RCC 7860 (cell line): ENCODE measurements around the gene MAP2K2.

Source experiments
- DNase-seq: peaks from one replicate; pipeline ENCODE4 v3.0.0-alpha.2; 2015; ENCODE audit warnings: low spot score
- FAIRE-seq: peaks from 2 replicates; lab custom pipeline; 2012; peaks lifted over from hg19 to GRCh38; lab: Jason Lieb, UNC

The MAP2K2 gene

DNA sequence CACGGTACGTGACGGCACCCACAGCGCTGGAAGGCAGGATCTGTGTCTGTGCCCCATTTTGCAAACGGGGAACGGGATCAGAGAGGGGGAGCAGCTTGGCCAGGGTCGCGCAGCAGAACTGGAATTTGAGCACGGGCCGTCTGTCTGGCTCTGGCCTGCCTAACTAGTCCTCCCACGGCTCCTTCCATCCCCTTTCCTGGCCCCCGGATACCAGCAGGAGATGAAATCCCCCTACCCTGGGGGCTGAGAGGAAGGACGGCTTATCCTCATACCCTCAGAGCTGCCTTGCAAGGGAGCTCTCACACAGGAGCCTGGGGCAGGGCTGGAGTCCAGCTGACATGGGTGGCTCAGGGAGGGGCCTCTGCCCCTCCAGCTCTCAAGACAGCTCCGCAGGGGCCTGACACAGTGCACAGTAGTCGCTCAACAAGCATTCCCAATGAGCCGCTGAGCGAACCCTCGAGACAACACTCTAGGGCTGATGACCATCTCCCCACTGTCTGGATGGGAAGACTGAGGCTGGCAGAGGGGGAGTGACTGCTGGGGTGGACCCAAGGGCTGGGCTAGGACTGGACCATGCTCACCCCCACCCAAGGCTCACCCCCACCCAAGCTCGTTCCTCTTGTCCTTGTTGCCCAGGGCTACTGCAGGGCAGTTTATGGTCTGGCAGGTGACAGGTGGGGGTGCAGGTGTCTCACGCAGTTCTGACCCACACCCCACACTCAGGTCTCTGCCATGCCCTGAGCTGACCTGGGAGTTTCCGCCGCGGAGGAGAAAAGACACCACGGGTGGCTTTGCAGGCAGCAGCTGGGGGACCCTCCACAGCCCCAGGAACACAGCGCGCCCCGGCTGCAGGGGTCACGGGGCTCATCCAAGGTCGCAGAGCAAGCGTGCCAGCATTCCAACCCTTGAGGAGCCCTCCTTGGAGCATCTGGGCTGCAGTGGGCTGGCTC lies 61.2 kb downstream of the MAP2K2 start:
- FAIRE-seq = no peak
- no peak for DNase-seq

DNA sequence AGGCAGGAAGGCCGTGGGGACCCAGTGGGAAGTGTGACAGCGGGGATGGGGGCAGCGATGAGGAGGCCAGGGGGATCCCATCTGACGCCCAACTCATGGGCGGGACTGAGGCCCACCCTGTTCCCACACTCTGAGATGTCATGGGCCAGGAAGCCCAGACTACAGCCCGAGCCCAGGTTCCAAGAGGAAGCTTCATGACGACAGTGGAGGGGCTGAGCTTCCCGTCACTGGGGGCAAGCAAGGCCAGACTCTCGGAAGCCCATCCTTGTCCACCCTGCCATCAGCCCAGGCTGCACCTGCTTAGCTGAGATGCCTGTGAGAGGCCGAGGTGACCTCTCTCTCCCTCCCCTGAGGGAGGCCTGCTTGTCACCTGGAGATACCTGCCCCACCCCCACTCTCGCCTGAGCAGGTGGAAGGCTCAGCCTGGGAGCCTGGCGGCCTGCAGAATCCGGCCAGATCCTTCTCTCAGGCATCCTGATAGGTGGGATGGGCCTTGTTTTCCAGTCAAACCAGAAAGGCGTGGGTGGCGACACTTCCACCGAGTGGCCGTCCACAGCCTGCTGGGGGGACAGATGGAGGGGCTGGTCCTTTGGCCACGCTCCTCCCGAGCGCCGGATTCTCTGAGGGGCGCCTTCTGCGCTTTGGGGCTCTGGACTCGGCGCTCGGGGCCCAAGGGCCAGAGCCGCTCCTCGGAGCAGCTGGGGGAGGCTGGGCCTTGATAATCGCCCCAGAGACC lies 62.1 kb downstream of the MAP2K2 start:
- FAIRE-seq (no peak), DNase-seq (no peak)

DNA sequence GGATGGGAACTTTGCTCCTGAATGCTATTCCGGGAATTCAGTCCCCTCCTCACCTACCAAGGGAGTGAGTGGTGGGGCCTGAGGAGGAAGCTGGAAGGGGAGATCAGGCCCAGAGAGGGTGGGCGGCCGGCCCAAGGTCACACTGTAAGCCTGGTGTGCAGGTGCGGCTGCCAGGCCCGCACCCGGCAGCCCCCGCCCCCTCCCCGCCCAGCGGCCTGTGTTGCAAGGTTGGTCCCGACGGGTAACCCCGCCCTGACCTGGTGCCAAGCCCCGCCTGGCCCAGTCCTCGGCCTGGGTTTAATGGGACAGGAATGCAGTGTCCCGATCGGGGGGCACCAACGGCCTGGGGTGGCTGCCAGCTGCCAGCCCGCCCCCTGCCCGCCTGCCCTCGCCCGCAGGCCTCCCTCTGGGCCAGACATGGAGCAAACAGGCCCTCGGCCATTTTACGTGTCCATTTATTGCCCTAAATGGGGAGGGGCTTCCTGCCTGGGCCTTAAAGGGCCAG lies 62.7 kb downstream of the MAP2K2 start:
- FAIRE-seq (no peak), DNase-seq (no peak)

DNA sequence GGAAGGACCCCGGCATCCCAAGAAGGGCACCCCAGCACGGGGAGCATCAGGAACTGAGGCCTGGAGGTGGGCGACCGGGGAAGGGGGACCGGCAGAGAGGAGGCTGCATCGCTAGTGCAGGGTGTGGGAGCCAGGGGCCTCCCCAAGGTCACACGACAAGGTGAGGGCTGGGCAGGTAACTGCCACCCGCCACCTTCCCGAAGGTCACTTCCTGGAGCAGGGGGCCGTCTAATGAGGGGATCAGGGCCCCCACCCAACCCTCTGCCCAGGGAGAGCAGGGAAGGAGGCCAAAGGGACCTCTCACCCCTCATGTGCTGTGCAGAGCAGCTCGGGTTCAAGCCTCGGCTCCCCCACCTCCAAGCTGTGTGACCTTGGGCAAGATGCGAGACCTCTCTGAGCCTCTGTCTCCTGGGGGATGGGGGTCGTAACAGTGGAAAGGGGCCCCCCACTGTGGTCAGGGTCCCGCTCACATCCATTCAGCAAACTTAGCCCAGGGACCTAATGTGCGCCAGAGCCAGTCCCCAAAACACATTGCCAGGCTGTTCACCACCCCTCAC lies 63.2 kb downstream of the MAP2K2 start:
- DNase-seq (no peak), FAIRE-seq (no peak)

DNA sequence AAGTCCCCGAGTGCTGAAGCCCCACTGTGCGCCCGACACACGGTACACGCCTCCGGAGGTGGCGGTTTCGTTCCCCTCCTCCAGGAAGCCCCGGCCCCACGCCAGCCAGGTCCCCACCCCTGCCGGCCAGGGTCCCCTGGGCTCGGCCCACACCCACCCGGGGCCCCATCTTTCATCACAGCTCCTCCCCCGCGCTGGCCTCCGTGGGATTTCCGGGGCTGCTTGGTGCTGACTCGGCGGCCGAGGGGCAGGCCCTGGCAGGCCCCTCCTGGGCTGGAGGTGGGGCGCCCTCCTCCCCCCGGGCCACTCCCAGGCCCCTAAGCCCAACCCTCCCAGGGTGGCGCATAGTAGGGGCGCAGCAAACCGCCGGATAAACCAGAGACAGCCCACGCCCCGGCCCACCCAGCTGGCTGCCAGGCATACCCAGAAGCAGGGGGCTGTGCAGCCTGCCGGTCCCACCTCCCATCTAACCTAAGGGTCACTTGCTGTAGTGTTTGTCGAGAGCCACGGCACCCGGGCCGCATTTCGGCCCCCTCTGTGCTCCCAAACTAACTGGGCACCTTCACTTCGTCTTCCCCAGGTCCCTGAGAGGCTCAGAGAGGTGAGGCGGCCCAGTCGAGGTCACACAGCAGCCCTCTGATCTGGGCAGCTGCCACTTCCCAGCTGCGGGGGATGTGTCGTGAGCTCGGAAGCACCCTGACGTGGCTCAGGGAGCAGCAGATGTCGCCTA lies 63.9 kb downstream of the MAP2K2 start:
- FAIRE-seq = no peak

DNA sequence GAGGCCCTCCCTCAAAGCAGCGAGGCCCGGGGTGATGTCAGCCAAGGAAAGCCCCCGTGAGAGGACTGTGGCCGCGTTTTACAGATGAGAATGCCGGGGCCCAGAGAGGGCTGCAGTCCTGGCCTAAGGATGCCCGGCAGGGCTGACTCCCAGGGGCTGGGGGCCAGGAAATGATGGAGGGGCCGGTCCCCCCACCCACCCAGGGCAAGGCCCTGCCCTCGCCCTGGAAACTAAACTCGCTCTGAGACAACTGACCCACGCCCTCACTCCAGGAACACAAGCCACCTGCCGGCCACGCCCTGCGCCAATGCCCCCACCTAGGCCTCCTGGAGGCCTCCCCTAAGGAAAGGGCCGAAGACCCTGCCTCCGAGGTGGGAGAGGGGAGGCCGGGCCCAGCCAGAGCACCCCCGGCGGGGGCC lies 64.5 kb downstream of the MAP2K2 start:
- FAIRE-seq (no peak), DNase-seq (no peak)

More for the DNA sequence above, 63.9 kb downstream of the MAP2K2 start:
- DNase-seq = no peak

DNA sequence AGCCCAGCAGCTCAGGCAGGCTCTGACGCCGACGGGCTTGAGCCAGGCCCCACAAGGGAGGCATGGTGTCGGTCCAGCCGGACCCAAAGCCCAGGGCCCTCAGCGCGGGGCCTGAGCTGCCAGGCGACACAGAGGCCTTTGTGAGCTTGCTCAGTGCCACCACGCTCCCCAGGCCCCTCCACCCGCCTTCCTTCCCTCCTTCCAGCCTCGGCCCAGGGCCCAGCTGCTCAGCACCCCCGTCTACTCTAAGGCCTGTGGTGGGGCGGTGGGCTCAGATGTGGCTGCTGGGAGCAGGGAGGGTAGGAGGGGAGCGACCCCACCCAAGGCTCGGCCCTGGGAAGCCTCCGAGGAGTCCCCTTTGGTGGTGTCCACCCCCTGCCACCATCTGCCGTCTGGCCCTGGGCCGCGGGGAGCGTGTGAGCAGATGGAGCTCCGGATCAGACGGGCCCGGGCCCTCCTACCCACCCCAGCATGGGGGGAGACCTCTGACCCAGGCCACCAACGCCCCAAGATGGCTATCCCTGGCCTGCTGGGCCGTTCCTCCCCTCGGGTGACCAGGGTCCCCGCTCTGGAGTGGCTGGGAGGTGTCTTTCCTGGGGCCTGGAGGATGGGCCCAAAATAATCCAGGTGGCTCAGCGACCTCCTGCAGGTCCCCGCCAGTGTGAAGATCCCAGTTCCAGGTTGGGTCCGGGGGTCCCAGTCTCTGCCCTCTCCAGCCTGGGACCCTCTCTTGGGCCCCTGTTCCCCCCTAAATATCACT lies 65.0 kb downstream of the MAP2K2 start:
- no peak for FAIRE-seq
- DNase-seq = no peak

DNA sequence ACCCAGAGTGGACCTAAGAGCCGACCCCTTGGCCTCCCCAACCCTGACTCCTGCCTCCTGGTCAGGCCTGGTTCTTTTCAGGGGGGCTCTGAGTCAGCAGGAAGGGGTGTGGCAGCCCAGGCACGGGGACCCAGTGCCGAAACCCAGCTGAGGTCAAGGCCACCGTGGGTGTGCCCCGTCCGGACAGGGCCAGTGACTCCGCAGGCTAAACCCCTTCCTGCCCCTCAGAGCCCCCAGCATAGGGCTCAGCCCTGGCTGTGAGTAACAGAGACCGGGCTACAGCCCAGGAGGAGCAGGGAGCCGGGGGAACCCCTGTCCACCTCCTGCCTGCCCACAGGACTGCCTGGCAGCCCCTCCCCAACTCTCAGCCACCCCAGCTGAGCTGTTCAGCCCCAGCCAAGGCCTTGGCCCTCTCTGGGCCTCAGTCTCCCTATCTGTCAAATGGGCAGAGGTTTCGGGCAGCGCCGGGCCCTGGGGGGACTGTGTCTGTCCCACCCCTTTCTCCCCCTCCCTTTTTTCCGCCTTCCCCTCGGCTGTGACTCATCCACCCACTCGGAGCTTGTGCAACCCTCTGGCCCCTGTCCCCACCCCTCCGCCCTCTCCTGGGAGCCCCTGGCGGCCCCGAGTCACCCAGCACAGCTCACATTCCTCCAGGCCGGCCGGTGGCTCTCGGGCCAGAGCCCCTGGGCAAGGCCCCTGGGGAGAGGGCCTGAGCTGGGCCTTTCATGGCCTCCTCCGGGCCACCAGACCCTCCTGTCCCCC lies 65.8 kb downstream of the MAP2K2 start:
- peak; percentile 52 for DNase-seq
- FAIRE-seq = no peak

DNA sequence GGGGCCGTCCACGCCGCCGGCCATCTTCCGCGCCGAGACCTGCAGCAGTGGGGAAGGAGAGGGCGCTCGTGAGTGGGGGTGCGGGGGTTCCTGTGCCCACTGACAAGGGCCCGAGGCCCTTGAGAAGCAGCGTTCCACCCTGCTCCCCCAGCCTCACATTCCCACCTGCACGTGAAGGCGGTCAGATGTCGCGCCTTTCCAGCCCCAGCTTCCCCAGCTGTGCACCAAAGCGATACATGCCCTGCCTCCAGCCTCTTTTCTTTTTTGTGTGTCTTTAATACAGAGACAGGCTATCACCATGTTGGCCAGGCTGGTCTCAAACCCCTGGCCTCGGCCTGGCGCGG lies 68.7 kb downstream of the MAP2K2 start:
- FAIRE-seq (no peak), DNase-seq (no peak)

DNA sequence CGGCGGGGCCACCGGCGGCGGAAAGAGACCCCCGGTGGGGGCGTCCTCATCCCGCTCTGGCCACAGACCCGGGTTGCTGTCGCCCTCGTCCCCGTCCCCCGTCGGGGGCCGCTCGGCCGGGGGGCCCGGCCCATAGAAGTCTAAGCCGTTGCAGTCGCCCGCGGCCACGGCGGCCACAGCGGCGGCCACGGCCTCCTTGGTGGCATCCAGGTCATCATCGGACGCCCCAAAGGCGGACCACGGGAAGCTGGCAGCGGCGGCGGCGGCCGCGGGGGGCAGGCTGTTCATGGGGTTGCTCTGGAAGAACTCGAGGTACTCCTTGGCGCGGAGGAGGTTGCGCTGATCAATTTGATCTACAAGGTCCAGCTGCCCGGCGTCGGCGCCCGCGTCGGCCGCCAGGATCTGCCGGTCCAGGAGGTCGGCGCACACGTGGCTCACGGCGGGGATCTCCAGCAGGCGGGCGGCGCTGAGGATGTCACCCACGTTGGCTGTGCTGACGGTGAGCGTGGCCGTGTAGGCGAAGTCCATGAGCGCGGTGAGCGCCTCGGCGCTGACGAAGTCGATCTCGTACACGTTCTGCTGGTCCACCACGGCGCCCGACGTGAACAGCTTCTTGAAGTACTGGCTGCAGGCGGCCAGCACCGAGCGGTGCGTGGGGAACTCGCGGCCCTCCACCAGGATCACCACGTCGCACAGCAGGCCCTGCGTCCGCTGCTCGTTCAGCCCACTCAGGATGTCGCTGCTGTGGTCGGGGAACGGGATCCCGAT lies 69.3 kb downstream of the MAP2K2 start:
- DNase-seq = no peak
- FAIRE-seq = no peak

DNA sequence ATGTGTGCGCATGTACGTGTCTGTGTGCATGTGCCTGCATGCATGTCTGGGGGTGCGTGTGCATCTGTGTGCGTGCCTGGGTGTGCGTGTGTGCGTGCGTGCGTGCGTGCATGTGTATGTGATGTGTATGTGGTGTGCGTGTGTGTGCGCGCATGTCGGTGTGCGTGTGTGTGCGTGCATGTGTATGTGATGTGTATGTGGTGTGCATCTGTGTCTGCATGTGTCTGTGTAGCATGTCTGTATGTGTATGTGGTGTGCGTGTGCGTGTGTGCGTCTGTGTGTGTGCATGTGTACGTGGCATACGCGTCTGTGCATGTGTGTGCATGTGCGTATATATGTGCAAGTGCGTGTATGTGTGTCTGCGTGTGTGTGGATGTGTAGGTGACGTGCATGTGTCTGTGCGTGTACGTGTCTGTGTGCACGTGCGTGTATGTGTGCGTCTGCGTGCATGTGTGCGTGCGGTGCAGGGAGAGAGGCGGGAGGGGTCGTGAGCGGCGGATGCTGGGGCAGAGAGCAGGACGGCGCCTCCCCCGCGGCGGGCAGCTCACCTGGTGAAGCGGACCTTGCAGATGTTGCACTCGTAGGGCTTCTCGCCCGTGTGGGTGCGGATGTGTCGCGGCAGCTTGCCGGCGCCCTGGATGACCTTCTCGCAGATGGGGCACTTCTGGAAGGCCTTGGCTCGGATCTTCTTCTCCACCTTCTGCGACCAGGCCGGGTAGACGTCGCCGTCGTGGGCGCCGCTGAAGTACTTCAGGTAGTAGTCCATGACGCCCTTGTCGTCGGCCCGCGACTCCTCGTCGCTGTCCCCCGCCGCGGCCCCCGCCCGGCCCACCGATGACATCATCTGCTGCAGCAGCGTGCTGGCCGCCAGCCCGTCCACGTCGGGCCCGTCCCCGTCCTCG lies 70.2 kb downstream of the MAP2K2 start:
- FAIRE-seq = no peak
- no peak for DNase-seq

DNA sequence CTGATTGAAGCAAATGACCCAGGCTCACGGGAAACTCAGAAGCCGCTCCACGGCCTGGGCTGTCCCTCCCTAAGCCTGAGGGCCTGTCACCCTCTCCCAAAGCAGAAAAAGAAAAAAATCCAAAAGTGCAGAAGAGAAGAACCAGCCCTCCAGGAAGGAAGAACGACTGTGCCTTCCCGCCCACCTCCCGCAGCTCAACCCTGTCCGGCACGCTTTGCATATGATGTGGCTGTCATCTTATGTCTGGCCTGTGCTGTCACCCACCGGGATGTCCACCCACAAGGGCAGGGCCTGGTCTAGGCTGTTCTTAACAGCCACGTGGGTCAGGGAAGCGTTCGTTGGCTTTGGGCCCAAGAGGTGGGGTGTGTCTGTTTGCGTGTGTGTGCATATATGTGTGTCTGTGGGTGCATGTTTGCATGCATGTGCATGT lies 70.9 kb downstream of the MAP2K2 start:
- DNase-seq (no peak), FAIRE-seq (no peak)

DNA sequence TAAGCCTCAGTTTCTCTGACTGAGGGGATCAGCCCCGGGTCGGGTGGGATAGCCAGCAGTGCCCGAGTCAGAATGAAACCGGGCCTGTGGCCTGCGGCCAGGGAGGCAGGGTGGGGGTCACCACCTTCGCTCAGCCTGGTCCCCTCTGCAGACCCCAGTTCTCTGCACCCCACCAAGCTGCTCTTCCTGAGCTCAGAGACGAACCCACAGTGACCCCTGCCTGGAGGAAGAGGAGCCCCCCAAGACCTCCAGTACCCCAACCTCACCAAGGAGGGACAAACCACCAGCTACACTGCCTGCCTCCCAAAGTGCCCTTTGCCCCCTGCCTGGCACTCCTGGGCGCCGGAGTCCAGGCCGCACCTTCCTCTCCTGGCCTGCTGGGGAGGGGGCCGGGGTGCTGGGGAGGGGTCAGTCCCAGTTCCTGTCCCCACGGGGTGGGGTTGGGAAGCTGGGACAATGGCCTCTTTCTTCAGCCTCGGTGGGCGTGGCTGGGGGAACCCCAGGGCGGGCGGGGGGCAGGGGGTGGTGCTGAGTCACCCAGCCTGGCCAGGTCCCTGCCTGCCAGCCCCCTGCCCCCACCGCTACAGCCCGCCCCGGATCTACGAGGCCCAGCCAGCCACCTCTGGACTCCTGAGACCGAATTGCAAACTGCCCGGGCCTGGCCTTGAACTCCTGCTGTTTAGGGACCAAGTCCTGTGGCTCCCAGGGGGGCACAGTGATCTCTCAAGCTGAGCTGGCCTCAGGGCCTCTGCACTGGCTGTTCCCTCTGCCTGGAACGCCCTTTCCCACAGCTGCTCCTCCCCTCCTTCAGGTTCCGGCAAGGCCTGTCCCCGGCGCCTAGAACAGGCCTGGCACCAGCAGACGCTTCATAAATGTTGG lies 71.6 kb downstream of the MAP2K2 start:
- no peak for DNase-seq
- FAIRE-seq = no peak

DNA sequence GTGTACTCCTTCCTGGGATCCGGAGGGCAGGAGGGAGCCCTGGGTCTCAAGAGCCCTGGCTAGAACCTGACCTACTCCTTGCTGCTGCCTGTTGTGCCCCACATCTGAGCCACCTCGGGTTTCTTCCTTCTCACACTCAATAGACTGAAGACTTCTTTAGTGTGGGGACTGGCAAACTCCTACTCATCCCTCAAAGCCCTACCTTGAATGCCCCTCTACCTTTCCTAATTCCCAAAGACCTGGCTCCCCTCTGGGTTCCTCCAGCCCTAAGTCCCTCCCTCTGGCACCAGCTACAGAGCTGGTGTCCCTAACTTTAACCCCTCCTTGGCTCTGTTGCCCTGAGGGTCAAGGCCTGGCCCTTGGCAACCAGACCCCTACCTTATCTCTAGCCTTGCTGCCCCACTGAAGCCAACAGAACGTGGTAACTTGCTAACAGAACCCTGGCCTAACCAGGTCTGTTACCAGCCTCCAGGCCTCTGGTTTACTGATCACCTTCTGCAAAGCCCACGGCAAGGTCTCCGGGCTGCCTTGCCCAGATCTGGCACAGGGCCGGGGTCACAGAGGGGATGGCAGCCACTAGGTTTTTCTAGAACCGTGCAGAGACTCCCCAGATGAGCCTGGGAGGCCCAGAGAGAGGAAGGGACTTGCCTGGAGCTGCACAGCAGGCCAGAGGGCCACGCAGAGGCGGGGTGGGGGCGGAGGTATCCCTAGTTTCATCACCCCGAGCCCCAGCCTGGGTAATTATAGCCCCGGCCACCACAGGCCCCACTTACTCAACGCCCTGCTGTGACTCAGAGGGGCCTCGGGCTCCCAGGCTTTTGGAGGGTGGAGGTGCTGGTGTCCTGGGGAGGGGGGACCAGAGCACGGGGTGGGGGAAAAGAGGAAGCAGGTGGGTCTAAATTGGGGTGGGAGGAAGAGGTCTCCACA lies 72.5 kb downstream of the MAP2K2 start:
- DNase-seq = no peak
- FAIRE-seq = no peak

DNA sequence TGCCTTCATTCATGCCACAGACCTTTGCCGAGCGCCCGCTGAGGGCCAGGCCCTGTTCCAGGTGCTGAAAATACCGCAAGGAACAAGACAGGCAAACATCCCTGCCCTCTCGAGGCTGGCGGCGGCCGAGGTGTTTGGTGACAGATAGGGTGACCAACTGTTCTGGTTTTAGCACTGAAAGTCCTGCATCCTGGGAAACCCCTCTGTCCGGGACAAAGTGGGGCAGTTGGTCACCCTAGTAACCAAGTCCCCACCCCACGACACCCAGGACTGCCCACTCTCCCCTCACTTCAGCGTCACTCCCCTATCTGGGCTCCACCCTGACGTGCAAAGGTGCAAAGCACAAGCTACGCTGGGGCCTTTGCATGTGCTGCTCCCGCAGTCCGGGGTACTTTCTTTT lies 74.5 kb downstream of the MAP2K2 start:
- FAIRE-seq = no peak
- DNase-seq = no peak
